Loucy (cell line): ENCODE results near the gene SSBP4.

Experiments used
- EZH2phosphoT487 ChIP-seq: fragments of 200-600 bp; IDR thresholded peaks from 2 replicates; pipeline ENCODE4 v1.6.1; 2018; ENCODE audit warnings: antibody characterized with exemption, mild to moderate bottlenecking, moderate library complexity, borderline replicate concordance
- TF ChIP-seq, protein P1 (sequence below): fragments of 200-600 bp; sonication (generic); conservative IDR thresholded peaks from 2 replicates; pipeline ENCODE4 v1.5.1; 2014; ENCODE audit warnings: mild to moderate bottlenecking, antibody characterized with exemption, low read length

DNA sequence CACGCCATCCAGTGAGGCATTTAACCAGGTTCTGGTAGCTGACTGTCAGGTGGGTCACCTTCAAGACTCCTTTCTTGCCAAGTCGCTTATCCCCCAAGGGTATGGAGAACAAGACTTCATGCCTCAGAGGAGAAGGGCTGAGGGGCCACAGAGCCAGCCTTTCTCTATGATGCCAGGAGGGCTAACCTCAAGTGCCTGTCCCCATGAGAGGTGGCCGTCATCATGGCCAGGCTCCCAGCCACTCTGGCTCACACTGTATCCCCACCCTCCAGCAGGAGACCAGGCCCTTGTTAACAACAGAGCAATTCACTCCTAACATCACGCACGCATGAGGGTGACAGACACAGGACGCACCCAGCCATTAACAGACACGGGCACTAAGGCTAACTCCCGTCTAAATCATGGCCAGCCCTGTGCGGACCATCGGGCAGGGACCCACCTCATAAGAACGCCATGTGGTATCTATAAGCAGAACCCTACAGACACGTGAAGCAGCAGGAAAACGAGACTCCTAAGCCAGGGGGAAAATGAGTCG, 57.4 kb downstream of the SSBP4 start:
- no peak for TF ChIP-seq EZH2phosphoT487
- TF ChIP-seq, protein P1, sequence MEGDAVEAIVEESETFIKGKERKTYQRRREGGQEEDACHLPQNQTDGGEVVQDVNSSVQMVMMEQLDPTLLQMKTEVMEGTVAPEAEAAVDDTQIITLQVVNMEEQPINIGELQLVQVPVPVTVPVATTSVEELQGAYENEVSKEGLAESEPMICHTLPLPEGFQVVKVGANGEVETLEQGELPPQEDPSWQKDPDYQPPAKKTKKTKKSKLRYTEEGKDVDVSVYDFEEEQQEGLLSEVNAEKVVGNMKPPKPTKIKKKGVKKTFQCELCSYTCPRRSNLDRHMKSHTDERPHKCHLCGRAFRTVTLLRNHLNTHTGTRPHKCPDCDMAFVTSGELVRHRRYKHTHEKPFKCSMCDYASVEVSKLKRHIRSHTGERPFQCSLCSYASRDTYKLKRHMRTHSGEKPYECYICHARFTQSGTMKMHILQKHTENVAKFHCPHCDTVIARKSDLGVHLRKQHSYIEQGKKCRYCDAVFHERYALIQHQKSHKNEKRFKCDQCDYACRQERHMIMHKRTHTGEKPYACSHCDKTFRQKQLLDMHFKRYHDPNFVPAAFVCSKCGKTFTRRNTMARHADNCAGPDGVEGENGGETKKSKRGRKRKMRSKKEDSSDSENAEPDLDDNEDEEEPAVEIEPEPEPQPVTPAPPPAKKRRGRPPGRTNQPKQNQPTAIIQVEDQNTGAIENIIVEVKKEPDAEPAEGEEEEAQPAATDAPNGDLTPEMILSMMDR = no peak
